Central memory CD8-positive, alpha-beta T cell (primary cell): ENCODE data around the gene FADS1.

Source experiments
- ATAC-seq: fragments of 150-1000 bp; cut with Tn5 transposase; replicated peaks from 2 replicates; pipeline ENCODE4 v1.10.0; 2022; ENCODE audit warnings: mild to moderate bottlenecking, moderate FRiP score, moderate number of reproducible peaks; ENCODE audit not compliant: poor library complexity, severe bottlenecking; ENCODE audit errors: extremely low read depth
- DNase-seq, 2 donors: peaks; one replicate each; pipeline ENCODE4 v3.0.0; 2021; ENCODE audit warnings: low spot score in 2 of 2
- H3K27ac Mint-ChIP-seq: one replicate; pipeline ENCODE4 v1.8.0; 2022; ENCODE audit warnings: low read depth, mild to moderate bottlenecking, moderate library complexity, mixed read lengths
- H3K27me3 Mint-ChIP-seq: one replicate; pipeline ENCODE4 v1.8.0; 2022; ENCODE audit warnings: mixed read lengths
- H3K36me3 Mint-ChIP-seq: one replicate; pipeline ENCODE4 v1.8.0; 2022; ENCODE audit warnings: mild to moderate bottlenecking, moderate library complexity, mixed read lengths; ENCODE audit not compliant: insufficient read depth
- H3K4me1 Mint-ChIP-seq: one replicate; pipeline ENCODE4 v1.8.0; 2022; ENCODE audit warnings: mixed read lengths
- H3K4me3 Mint-ChIP-seq: one replicate; pipeline ENCODE4 v1.8.0; 2022; ENCODE audit warnings: mild to moderate bottlenecking, moderate library complexity, mixed read lengths
- H3K9me3 Mint-ChIP-seq: one replicate; pipeline ENCODE4 v1.8.0; 2022; ENCODE audit warnings: mixed read lengths

The FADS1 gene

GRCh38 chr11:61838921-61839320 lies 22.1 kb upstream of the FADS1 start:
- Mint-ChIP-seq H3K4me3 (no peak overlapping the region), H3K27ac (no peak overlapping the region), H3K4me1 (peaks cover 13% of the 10 kb centered on the region), H3K27me3 (no peaks in the 10 kb centered on the region), H3K36me3 (peaks cover 3% of the 10 kb centered on the region), H3K9me3 (no peaks in the 10 kb centered on the region)
- no peak for DNase-seq
- no peak for ATAC-seq

GRCh38 chr11:61838501-61838900 lies 21.7 kb upstream of the FADS1 start:
- ATAC-seq = no peak

GRCh38 chr11:61837411-61838005 lies 20.7 kb upstream of the FADS1 start:
- H3K4me3 Mint-ChIP-seq = no peak overlapping the region
- DNase-seq = no peak
- H3K27ac Mint-ChIP-seq = no peak overlapping the region
- no peaks in the 10 kb centered on the region for H3K27me3 Mint-ChIP-seq
- H3K4me1 Mint-ChIP-seq = peaks cover 25% of the 10 kb centered on the region
- no peak for ATAC-seq
- H3K9me3 Mint-ChIP-seq = no peaks in the 10 kb centered on the region
- H3K36me3 Mint-ChIP-seq = peaks cover 1% of the 10 kb centered on the region

More at GRCh38 chr11:61838501-61838900, 21.7 kb upstream of the FADS1 start:
- peaks cover 1% of the 10 kb centered on the region for H3K36me3 Mint-ChIP-seq
- no peaks in the 10 kb centered on the region for H3K9me3 Mint-ChIP-seq
- DNase-seq = no peak
- H3K27me3 Mint-ChIP-seq = no peaks in the 10 kb centered on the region
- H3K27ac Mint-ChIP-seq = no peak overlapping the region
- H3K4me1 Mint-ChIP-seq = peaks cover 17% of the 10 kb centered on the region
- H3K4me3 Mint-ChIP-seq = no peak overlapping the region

DNA sequence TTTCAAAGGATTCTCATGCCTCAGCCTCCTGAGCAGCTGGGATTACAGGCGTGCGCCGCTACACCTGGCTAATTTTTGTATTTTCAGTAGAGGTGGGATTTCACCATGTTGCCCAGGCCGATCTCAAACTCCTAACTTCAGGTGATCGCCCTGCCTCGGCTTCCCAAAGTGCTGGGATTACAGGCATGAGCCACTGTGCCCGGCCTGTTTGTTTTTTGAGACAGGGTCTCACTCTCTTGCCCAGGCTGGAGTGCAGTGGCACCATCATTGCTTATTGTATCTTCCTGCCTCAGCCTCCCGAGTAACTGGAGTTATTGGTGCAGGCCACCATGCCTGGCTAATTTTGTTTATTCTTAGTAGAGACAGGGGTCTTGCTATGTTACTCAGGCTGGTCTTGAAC lies 19.4 kb upstream of the FADS1 start:
- DNase-seq (no peak), ATAC-seq (no peak)
- peaks cover 3% of the 10 kb centered on the region for H3K27me3 Mint-ChIP-seq
- no peak overlapping the region for H3K27ac Mint-ChIP-seq
- no peak overlapping the region for H3K4me3 Mint-ChIP-seq
- no peaks in the 10 kb centered on the region for H3K36me3 Mint-ChIP-seq
- H3K9me3 Mint-ChIP-seq = no peaks in the 10 kb centered on the region
- H3K4me1 Mint-ChIP-seq = peaks cover 32% of the 10 kb centered on the region

- H3K9me3 Mint-ChIP-seq = no peaks in the 10 kb centered on the region
- H3K4me3 Mint-ChIP-seq = peak overlapping the region; percentile 27
- DNase-seq (peak; percentile 32 to 48), ATAC-seq (peak; percentile 100)
- peak overlapping the region; percentile 81 for H3K27ac Mint-ChIP-seq
- peaks cover 20% of the 10 kb centered on the region for H3K27me3 Mint-ChIP-seq
- H3K4me1 Mint-ChIP-seq = peaks cover 32% of the 10 kb centered on the region
- H3K36me3 Mint-ChIP-seq = no peaks in the 10 kb centered on the region
These were observed 17.7 kb upstream of the FADS1 start for GRCh38 chr11:61834278-61835048.

DNA sequence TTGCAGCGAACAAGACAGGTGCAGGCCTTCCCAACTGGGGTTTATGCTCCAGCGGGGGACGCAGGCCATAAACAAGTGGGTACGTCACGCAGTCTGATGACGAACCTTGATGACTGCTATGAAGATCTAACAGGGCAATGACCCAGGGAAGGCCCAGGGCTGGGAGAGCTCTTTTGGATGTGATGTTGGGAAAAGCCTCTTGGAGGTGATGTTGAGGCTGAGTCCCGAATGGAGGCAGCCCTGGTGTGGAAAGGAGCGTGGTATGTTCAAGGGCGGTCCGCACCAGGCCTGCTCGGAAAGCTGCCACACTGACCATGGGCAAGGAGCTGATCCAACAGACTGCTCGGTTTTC lies 17.1 kb upstream of the FADS1 start:
- no peak for DNase-seq
- H3K27me3 Mint-ChIP-seq = peaks cover 21% of the 10 kb centered on the region
- H3K36me3 Mint-ChIP-seq = peaks cover 1% of the 10 kb centered on the region
- peaks cover 32% of the 10 kb centered on the region for H3K4me1 Mint-ChIP-seq
- no peaks in the 10 kb centered on the region for H3K9me3 Mint-ChIP-seq
- peak overlapping the region; percentile 81 for H3K27ac Mint-ChIP-seq
- H3K4me3 Mint-ChIP-seq = peak overlapping the region; percentile 26
- no peak for ATAC-seq

GRCh38 chr11:61833471-61833870 lies 16.7 kb upstream of the FADS1 start:
- no peaks in the 10 kb centered on the region for H3K9me3 Mint-ChIP-seq
- ATAC-seq (no peak), DNase-seq (no peak)
- H3K36me3 Mint-ChIP-seq = peaks cover 1% of the 10 kb centered on the region
- peaks cover 21% of the 10 kb centered on the region for H3K27me3 Mint-ChIP-seq
- peaks cover 36% of the 10 kb centered on the region for H3K4me1 Mint-ChIP-seq
- H3K4me3 Mint-ChIP-seq = peak overlapping the region; percentile 26
- peak overlapping the region; percentile 81 for H3K27ac Mint-ChIP-seq

DNA sequence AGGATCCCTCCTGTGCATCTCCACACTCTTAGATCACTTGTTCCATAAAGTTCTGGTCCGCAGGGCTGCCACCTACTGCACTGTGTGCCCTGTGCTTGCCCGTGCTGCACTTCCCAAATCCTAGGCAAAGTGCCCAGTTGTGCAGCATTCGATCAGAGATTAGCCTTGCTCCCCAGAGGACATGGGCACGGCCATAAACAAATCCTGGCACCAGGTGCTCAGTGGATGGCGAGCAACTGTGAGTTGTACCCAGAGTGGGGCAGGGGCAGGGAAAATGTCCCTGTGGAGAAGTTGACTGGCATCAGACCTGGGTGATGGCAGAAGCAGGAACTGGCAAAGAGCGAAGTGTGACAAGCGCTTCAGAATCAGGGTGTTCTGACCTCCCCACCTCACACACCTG lies 16.0 kb upstream of the FADS1 start:
- ATAC-seq = no peak
- H3K27ac Mint-ChIP-seq = no peak overlapping the region

DNA sequence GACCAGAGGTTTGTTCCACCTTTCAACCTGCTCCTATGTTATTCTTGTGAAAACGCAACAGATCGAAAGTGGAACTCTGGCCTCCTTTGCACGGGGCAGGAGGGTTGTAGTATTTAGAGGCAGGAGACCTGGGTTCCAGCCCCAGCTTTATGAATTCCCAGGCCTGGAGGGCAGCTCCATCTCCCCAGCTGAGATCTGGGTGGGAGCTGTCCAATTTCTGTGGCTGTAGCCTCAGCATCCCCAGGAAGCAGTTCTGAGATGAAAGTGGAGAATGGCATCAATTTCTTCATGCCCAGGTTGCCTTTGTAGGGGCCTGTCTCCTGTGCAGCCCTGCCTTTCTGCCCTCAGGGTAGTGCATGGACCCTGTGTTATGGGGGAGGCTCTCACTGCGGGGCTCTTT lies 15.4 kb upstream of the FADS1 start:
- Mint-ChIP-seq H3K36me3 (peaks cover 1% of the 10 kb centered on the region), H3K27me3 (peaks cover 22% of the 10 kb centered on the region), H3K9me3 (no peaks in the 10 kb centered on the region), H3K4me1 (peaks cover 44% of the 10 kb centered on the region), H3K27ac (no peak overlapping the region), H3K4me3 (no peak overlapping the region)
- ATAC-seq (no peak), DNase-seq (no peak)

More for the DNA sequence above, 16.0 kb upstream of the FADS1 start:
- peaks cover 1% of the 10 kb centered on the region for H3K36me3 Mint-ChIP-seq
- DNase-seq = no peak
- peaks cover 42% of the 10 kb centered on the region for H3K4me1 Mint-ChIP-seq
- H3K4me3 Mint-ChIP-seq = no peak overlapping the region
- no peaks in the 10 kb centered on the region for H3K9me3 Mint-ChIP-seq
- peaks cover 21% of the 10 kb centered on the region for H3K27me3 Mint-ChIP-seq

- peaks cover 47% of the 10 kb centered on the region for H3K4me1 Mint-ChIP-seq
- no peaks in the 10 kb centered on the region for H3K9me3 Mint-ChIP-seq
- peaks cover 36% of the 10 kb centered on the region for H3K27me3 Mint-ChIP-seq
- no peak for ATAC-seq
- no peak overlapping the region for H3K4me3 Mint-ChIP-seq
- DNase-seq = no peak
- H3K36me3 Mint-ChIP-seq = peaks cover 3% of the 10 kb centered on the region
- H3K27ac Mint-ChIP-seq = no peak overlapping the region
These were observed 13.7 kb upstream of the FADS1 start for GRCh38 chr11:61830237-61831105.

GRCh38 chr11:61829806-61830205 lies 13.0 kb upstream of the FADS1 start:
- H3K4me1 Mint-ChIP-seq = peaks cover 43% of the 10 kb centered on the region

DNA sequence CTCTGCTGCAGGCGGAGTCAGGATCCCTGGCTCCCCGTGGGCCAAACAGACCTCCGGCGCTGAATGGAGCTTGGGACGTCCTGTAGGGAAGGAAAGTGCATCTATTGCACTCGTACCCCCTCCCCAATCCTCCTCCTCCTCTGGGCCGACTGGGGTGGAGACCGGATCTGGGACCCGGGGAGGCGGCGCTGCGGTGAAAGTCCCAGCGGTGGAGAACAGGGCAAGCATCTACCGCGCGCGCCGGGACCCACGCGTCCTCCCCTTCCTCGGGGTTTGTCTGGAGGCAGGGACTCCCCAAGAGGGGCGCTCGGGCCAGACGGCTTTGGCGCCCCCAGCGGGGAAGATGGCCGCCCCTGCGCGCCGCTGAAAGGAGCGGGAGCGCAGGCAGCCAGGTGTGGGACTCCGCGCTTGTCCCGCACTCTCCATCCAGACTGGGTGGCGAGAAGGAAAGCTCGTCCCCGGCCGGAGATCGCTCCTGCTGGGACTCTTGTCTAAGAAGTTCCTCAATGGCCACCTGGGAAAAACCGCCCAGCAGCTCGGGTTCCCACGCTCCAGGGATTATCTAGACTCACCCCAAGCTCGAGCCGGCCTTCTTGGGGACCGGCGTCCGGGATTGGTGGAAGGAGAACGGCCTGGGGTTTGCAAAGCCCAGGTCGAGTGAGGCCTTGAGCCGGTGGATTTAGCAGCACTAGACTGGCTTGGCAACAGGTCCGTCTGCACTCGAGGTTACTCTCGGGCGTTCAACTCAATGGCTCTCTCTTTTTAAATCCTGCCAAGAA lies 12.0 kb upstream of the FADS1 start:
- no peak overlapping the region for H3K27ac Mint-ChIP-seq
- peaks cover 33% of the 10 kb centered on the region for H3K4me1 Mint-ChIP-seq
- peak overlapping the region; percentile 82 for H3K4me3 Mint-ChIP-seq
- peak; percentile 41 for ATAC-seq
- peaks cover 4% of the 10 kb centered on the region for H3K36me3 Mint-ChIP-seq
- no peak for DNase-seq
- H3K9me3 Mint-ChIP-seq = no peaks in the 10 kb centered on the region
- H3K27me3 Mint-ChIP-seq = peaks cover 36% of the 10 kb centered on the region

More at GRCh38 chr11:61829806-61830205, 13.0 kb upstream of the FADS1 start:
- no peaks in the 10 kb centered on the region for H3K9me3 Mint-ChIP-seq
- peaks cover 36% of the 10 kb centered on the region for H3K27me3 Mint-ChIP-seq
- H3K27ac Mint-ChIP-seq = no peak overlapping the region
- no peak for DNase-seq
- H3K4me3 Mint-ChIP-seq = peak overlapping the region; percentile 82
- H3K36me3 Mint-ChIP-seq = peaks cover 3% of the 10 kb centered on the region
- ATAC-seq = no peak
